Stomach (tissue), 4 donors: ENCODE results near the gene TRPC3.

Experiments
- CTCF ChIP-seq, 7 experiments: fragments of 450-650 bp in 4 of 7; fragments of 200-600 bp in 3 of 7; sonication (generic) in 3 of 7; IDR thresholded peaks; one replicate each; pipeline ENCODE4 v1.5.1; 2016 to 2019; ENCODE audit warnings: antibody characterized with exemption in 7 of 7, control low read depth in 2 of 7, mild to moderate bottlenecking in 1 of 7
- EP300 ChIP-seq: sonication (generic); formaldehyde crosslinking; IDR thresholded peaks from one replicate; pipeline ENCODE4 v1.6.1; 2017; ENCODE audit warnings: antibody characterized with exemption
- POLR2A ChIP-seq, 4 donors: fragments of 450-650 bp; IDR thresholded peaks; one replicate each; pipeline ENCODE4 v1.6.1; 2016; ENCODE audit warnings: antibody characterized with exemption in 4 of 4, control low read depth in 2 of 4, mild to moderate bottlenecking in 1 of 4, moderate library complexity in 1 of 4

- TF ChIP-seq CTCF (IDR thresholded peaks at IDR 0.05) = no peak
- no peak for TF ChIP-seq POLR2A (IDR thresholded peaks at IDR 0.05)
- no peak for TF ChIP-seq EP300
Measured at GRCh38 chr4:121995790-121996537, 44.1 kb upstream of the TRPC3 start.
